Prostate gland (tissue), 2 donors: Measurements from ENCODE around the gene BUD23. TPM values are rescaled to one million over a fixed set of nuclear protein-coding genes. Genes with fewer than 3 reads are reported as not detected.

Experiments used
- DNase-seq: peaks from one replicate; pipeline ENCODE4 v3.0.0-alpha.2; 2019; ENCODE audit warnings: low spot score
- H3K27ac ChIP-seq, 2 donors: fragments of 200-600 bp; sonication (generic); 2 replicates each; pipeline ENCODE4 v1.5.1; 2017 to 2019
- H3K27me3 ChIP-seq: fragments of 200-600 bp; sonication (generic); replicated peaks from 2 replicates; pipeline ENCODE4 v1.5.1; 2019; ENCODE audit not compliant: insufficient read depth
- H3K36me3 ChIP-seq, 2 donors: fragments of 200-600 bp; sonication (generic); 1 replicate in 1 of 2; 2 replicates in 1 of 2; pipeline versions ENCODE4 v1.5.1 to v1.8.1; 2017 to 2019
- H3K4me1 ChIP-seq: fragments of 200-600 bp; sonication (generic); replicated peaks from 2 replicates; pipeline ENCODE4 v1.5.1; 2019
- H3K4me3 ChIP-seq, 2 donors: fragments of 200-600 bp; sonication (generic); 2 replicates each; pipeline ENCODE4 v1.5.1; 2017 to 2019
- H3K9me3 ChIP-seq: fragments of 200-600 bp; sonication (generic); 2 replicates; pipeline ENCODE4 v1.5.1; 2017
- CTCF ChIP-seq, 4 experiments: fragments of 200-600 bp in 2 of 4; fragments of 450-650 bp in 2 of 4; sonication (generic) in 2 of 4; IDR thresholded peaks; 1 replicate in 3 of 4; 2 replicates in 1 of 4; pipeline ENCODE4 v1.5.1; 2016 to 2019; ENCODE audit warnings: antibody characterized with exemption in 4 of 4, mild to moderate bottlenecking in 2 of 4, moderate library complexity in 2 of 4
- POLR2A ChIP-seq: fragments of 450-650 bp; IDR thresholded peaks from one replicate; pipeline ENCODE4 v1.6.1; 2016; ENCODE audit warnings: antibody characterized with exemption, mild to moderate bottlenecking
- POLR2AphosphoS5 ChIP-seq: sonication (generic); formaldehyde crosslinking; IDR thresholded peaks from one replicate; pipeline ENCODE4 v1.6.1; 2017; ENCODE audit warnings: antibody characterized with exemption
- WGBS: methylation state at CpG from one replicate; pipeline ENCODE4 v1.1.5; 2018; 5-methylcytosine and 5-hydroxymethylcytosine counted together
- intact Hi-C: fragments of 100-400 bp; cut with DNase I; formaldehyde crosslinking; loops from one replicate; pipeline ENCODE4 v1.14.2; 2022
- total RNA-seq, 2 donors: library from RNA; depleted of rRNA; stranded (reverse); fragments of >200 nt; gene quantifications; one replicate each; pipeline ENCODE4 v1.1.0, GENCODE V29; 2016

Gene BUD23
- total RNA-seq, 2 donors from 2014 or later: 72.3 to 196 TPM

- WGBS: 43% methylated on average over 3 of the region's 3 CpGs
- intact Hi-C loops: no loop called here
- no peak overlapping the region for H3K4me3 ChIP-seq
- no peaks in the 10 kb centered on the region for H3K4me1 ChIP-seq
- TF ChIP-seq CTCF (IDR thresholded peaks at IDR 0.05): no peak
- TF ChIP-seq POLR2A: no peak
- TF ChIP-seq POLR2AphosphoS5: no peak
- H3K9me3 ChIP-seq: no peaks in the 10 kb centered on the region
- DNase-seq: no peak
- no peak overlapping the region for H3K27ac ChIP-seq
- no peaks in the 10 kb centered on the region for H3K36me3 ChIP-seq
- no peaks in the 10 kb centered on the region for H3K27me3 ChIP-seq
Measured at GRCh38 chr7:73730485-73730884, 47.1 kb downstream of the BUD23 start.

- H3K4me3 ChIP-seq: no peak overlapping the region
- H3K4me1 ChIP-seq: peaks cover 4% of the 10 kb centered on the region
- no peaks in the 10 kb centered on the region for H3K27me3 ChIP-seq
- DNase-seq: no peak
- H3K27ac ChIP-seq: no peak overlapping the region
- whole genome bisulfite sequencing: 46% methylated on average over 2 of the region's 2 CpGs
- TF ChIP-seq POLR2A (no peak), POLR2AphosphoS5 (no peak), CTCF (IDR thresholded peaks at IDR 0.05) (no peak)
- H3K9me3 ChIP-seq: no peaks in the 10 kb centered on the region
- intact Hi-C loops: no loop called here
- no peaks in the 10 kb centered on the region for H3K36me3 ChIP-seq
Measured at GRCh38 chr7:73732397-73732796, 49.0 kb downstream of the BUD23 start.

GRCh38 chr7:73734619-73735527 lies 51.5 kb downstream of the BUD23 start:
- 64% methylated on average over 16 of the region's 16 CpGs for WGBS
- TF ChIP-seq CTCF (IDR thresholded peaks at IDR 0.05): peak; percentile 45 to 92 (median 70)
- peak; percentile 55 for TF ChIP-seq POLR2A
- peak; percentile 82 for TF ChIP-seq POLR2AphosphoS5
- peaks cover 11% of the 10 kb centered on the region for H3K4me1 ChIP-seq
- no peaks in the 10 kb centered on the region for H3K9me3 ChIP-seq
- peak; percentile 69 for DNase-seq
- H3K27me3 ChIP-seq: no peaks in the 10 kb centered on the region
- H3K4me3 ChIP-seq: no peak overlapping the region
- H3K36me3 ChIP-seq: no peaks in the 10 kb centered on the region
- intact Hi-C loops: no loop called here
- H3K27ac ChIP-seq: peak overlapping the region in 1 of 2 donors; percentile 70

GRCh38 chr7:73735528-73735905 lies 52.1 kb downstream of the BUD23 start:
- no peak for DNase-seq
- H3K27me3 ChIP-seq: no peaks in the 10 kb centered on the region
- H3K36me3 ChIP-seq: no peaks in the 10 kb centered on the region
- peak overlapping the region in 1 of 2 donors; percentile 70 for H3K27ac ChIP-seq
- WGBS: 95% methylated on average over 8 of the region's 8 CpGs
- H3K4me3 ChIP-seq: no peak overlapping the region
- intact Hi-C loops: no loop called here
- H3K4me1 ChIP-seq: peaks cover 11% of the 10 kb centered on the region
- H3K9me3 ChIP-seq: no peaks in the 10 kb centered on the region
- TF ChIP-seq CTCF (IDR thresholded peaks at IDR 0.05): no peak
- TF ChIP-seq POLR2AphosphoS5: no peak
- no peak for TF ChIP-seq POLR2A

- Histone ChIP-seq H3K27ac (no peak overlapping the region), H3K4me3 (no peak overlapping the region), H3K36me3 (no peaks in the 10 kb centered on the region), H3K4me1 (peaks cover 11% of the 10 kb centered on the region), H3K27me3 (no peaks in the 10 kb centered on the region), H3K9me3 (no peaks in the 10 kb centered on the region)
- intact Hi-C loops: no loop called here
- DNase-seq: no peak
- TF ChIP-seq POLR2A (no peak), POLR2AphosphoS5 (no peak), CTCF (IDR thresholded peaks at IDR 0.05) (no peak)
- 91% methylated on average over 14 of the region's 14 CpGs for WGBS
Measured at GRCh38 chr7:73736885-73737284, 53.5 kb downstream of the BUD23 start.
